Upper lobe of left lung (tissue), 4 donors: ENCODE results near the gene P2RX7.

ENCODE experiments used
- EP300 ChIP-seq, 4 donors: sonication (generic); formaldehyde crosslinking; IDR thresholded peaks; one replicate each; pipeline ENCODE4 v1.5.1; 2017; ENCODE audit warnings: antibody characterized with exemption in 4 of 4, control low read depth in 2 of 4
- POLR2AphosphoS5 ChIP-seq, 2 donors: sonication (generic); formaldehyde crosslinking; IDR thresholded peaks; one replicate each; pipeline ENCODE4 v1.5.1; 2017; ENCODE audit warnings: antibody characterized with exemption in 2 of 2

- TF ChIP-seq POLR2AphosphoS5 (IDR thresholded peaks at IDR 0.05) (no peak), EP300 (IDR thresholded peaks at IDR 0.05) (no peak)
Observed at GRCh38 chr12:121117226-121117777, 15.4 kb upstream of the P2RX7 start.
